NOMO-1 (cell line): ENCODE measurements around the gene ELK1.
A peak's percentile ranks its signal among the peaks of the same experiment; 100 is the strongest.
"Not testable (repeated sequence)": the region's sequence is repeated elsewhere in the genome, so short reads cannot be mapped to it uniquely, and the experiment has no call there.

Experiments used
- DNase-seq, 2 experiments: peaks; one replicate each; lab custom pipeline; 2025; ENCODE audit not compliant: unreplicated experiment in 2 of 2; lab: John Stamatoyannopoulos, UW

The ELK1 gene

GRCh38 chrX:47650164-47651042, at the start of gene ELK1:
Gene ELK1, minus strand, starts transcription at chrX:47650563. Its CDS starts 9,122 bp downstream, at chrX:47641441.
- peak; percentile 87 to 92 for DNase-seq

- no peak for DNase-seq
These were observed 46.8 kb upstream of the ELK1 start for GRCh38 chrX:47697181-47697580.

- no peak for DNase-seq
These were observed 39.8 kb upstream of the ELK1 start for GRCh38 chrX:47690175-47690574.

GRCh38 chrX:47687263-47687662, 36.9 kb upstream of the ELK1 start:
- DNase-seq: no peak

GRCh38 chrX:47683829-47684205, 33.5 kb upstream of the ELK1 start:
- DNase-seq: no peak

- no peak for DNase-seq
These were observed 32.9 kb upstream of the ELK1 start for GRCh38 chrX:47683184-47683828.

GRCh38 chrX:47675959-47676859, 25.8 kb upstream of the ELK1 start:
- peak in 1 of 2 experiments; percentile 17 for DNase-seq

GRCh38 chrX:47674776-47675175, 24.4 kb upstream of the ELK1 start:
- no peak for DNase-seq

- DNase-seq: not testable (repeated sequence)
These were observed 15.4 kb upstream of the ELK1 start for GRCh38 chrX:47665797-47666196.

GRCh38 chrX:47664737-47665136, 14.4 kb upstream of the ELK1 start:
- DNase-seq: no peak

- no peak for DNase-seq
These were observed 11.8 kb upstream of the ELK1 start for GRCh38 chrX:47662144-47662657.

GRCh38 chrX:47661539-47661938, 11.2 kb upstream of the ELK1 start:
- DNase-seq: no peak

- no peak for DNase-seq
These were observed 9.0 kb upstream of the ELK1 start for GRCh38 chrX:47659421-47659726.

GRCh38 chrX:47658684-47659420, 8.5 kb upstream of the ELK1 start, which contains the start of gene UXT:
Gene UXT, minus strand, starts transcription at chrX:47659180. Its CDS starts 253 bp downstream, at chrX:47658927.
- DNase-seq: peak; percentile 82 to 85

GRCh38 chrX:47658301-47658683, 7.9 kb upstream of the ELK1 start:
- DNase-seq: no peak

- DNase-seq: no peak
These were observed 911 bp upstream of the ELK1 start for GRCh38 chrX:47651043-47651905.

- DNase-seq: no peak
These were observed 591 bp downstream of the ELK1 start for GRCh38 chrX:47649781-47650163.

GRCh38 chrX:47649271-47649670, 1.1 kb downstream of the ELK1 start:
- DNase-seq: no peak

- no peak for DNase-seq
These were observed 2.0 kb downstream of the ELK1 start for GRCh38 chrX:47648376-47648775.
